ENCODE results near the gene JADE1.

DNA sequence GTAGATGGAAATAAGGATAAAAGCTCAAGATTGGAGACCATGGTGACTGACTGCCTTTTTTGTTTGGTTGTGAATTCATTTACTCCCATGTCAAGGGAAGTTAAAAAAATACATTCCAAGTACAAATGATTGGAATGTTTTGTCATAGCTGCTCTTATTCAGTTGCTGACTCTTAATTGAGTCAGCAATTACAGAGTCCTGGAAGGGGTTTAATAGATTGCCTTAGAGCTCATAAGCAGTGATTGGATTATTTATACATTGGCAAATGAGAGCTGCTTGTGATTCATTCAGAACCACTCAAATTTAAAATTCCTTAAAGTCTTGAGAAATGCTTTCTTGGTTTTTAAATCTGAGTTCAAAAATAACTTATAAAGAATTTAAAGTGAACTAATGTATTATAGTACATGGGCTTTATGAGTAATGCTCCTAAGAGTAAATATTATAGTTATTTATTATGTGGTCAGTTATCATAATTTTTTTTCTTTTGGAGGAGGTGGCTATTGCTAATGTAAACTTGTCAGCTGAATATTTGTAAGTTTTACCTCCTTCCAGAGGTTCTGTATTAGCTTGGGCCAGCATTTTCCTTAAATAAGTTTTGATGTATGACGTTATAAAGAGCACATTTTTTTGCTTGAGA is 13.6 kb downstream of the JADE1 start:
- TF ChIP-seq, protein P1, sequence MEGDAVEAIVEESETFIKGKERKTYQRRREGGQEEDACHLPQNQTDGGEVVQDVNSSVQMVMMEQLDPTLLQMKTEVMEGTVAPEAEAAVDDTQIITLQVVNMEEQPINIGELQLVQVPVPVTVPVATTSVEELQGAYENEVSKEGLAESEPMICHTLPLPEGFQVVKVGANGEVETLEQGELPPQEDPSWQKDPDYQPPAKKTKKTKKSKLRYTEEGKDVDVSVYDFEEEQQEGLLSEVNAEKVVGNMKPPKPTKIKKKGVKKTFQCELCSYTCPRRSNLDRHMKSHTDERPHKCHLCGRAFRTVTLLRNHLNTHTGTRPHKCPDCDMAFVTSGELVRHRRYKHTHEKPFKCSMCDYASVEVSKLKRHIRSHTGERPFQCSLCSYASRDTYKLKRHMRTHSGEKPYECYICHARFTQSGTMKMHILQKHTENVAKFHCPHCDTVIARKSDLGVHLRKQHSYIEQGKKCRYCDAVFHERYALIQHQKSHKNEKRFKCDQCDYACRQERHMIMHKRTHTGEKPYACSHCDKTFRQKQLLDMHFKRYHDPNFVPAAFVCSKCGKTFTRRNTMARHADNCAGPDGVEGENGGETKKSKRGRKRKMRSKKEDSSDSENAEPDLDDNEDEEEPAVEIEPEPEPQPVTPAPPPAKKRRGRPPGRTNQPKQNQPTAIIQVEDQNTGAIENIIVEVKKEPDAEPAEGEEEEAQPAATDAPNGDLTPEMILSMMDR (IDR thresholded peaks at IDR 0.05), result no peak
- TF ChIP-seq POLR2A (IDR thresholded peaks at IDR 0.05), result no peak
